ENCODE measurements around the gene ALLC.

The ALLC gene

DNA sequence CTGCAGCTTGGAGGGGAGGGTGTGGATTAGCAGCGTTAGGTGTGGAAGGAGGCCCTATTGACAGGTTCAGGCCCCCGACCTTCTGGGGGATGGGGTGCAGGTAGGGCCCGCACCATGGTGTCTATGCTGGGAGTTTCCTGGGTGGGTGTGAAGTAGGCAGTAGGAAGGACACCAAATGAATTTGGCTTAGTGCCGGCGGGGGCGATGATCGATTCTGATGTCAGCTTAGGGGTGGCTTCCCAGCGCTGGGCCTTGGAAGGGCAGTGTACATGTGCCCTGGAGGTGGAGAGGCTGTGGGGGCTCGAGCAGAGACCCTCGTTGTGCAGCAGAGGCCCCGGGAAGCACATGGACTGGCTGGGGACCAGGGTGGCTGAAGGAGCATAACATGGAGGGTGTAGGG is 67.0 kb downstream of the ALLC start:
- no peak for DNase-seq (ENCODE audit: low read depth)
- TF ChIP-seq, protein P1, sequence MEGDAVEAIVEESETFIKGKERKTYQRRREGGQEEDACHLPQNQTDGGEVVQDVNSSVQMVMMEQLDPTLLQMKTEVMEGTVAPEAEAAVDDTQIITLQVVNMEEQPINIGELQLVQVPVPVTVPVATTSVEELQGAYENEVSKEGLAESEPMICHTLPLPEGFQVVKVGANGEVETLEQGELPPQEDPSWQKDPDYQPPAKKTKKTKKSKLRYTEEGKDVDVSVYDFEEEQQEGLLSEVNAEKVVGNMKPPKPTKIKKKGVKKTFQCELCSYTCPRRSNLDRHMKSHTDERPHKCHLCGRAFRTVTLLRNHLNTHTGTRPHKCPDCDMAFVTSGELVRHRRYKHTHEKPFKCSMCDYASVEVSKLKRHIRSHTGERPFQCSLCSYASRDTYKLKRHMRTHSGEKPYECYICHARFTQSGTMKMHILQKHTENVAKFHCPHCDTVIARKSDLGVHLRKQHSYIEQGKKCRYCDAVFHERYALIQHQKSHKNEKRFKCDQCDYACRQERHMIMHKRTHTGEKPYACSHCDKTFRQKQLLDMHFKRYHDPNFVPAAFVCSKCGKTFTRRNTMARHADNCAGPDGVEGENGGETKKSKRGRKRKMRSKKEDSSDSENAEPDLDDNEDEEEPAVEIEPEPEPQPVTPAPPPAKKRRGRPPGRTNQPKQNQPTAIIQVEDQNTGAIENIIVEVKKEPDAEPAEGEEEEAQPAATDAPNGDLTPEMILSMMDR (conservative IDR thresholded peaks at IDR 0.05; ENCODE audit: control insufficient read depth, insufficient read depth, low read depth, low read length) = no peak
- no peak overlapping the region for H3K4me3 ChIP-seq (ENCODE audit: control insufficient read depth, low read depth, low read length)

DNA sequence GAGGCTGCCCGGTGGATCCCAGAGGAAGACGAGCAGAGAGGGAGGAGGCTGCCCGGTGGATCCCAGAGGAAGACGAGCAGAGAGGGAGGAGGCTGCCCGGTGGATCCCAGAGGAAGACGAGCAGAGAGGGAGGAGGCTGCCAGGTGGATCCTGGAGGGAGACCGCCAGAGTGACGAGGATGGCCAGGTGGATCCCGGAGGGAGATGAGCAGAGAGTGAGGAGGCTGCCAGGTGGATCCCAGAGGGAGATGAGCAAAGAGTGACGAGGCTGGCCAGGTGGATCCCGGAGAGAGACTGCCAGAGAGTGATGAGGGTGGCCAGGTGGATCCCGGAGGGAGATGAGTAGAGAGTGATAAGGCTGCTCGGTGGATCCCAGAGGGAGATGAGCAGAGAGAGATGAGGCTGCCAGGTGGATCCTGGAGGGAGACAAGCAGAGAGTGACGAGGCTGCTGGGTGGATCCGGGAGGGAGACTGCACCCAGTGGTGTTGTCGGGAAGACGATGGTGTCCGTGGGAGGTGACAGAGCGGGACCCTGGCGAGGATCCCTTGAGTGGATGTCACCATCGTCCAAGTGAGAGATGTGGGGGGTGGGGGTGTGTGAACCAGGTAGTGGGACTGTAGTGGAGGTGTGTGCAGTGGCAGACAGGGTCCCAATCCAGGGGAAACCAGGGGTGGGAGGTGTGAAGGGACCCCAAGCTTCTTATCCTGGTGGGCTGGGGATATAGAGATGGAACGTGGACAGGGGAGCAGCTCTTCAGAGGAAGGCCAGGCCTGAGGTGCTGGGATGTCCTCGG is 67.7 kb downstream of the ALLC start:
- TF ChIP-seq, protein P1 (conservative IDR thresholded peaks at IDR 0.05; ENCODE audit: control insufficient read depth, insufficient read depth, low read depth, low read length) = no peak
- DNase-seq (ENCODE audit: low read depth) = no peak
- H3K4me3 ChIP-seq (ENCODE audit: control insufficient read depth, low read depth, low read length) = no peak overlapping the region

DNA sequence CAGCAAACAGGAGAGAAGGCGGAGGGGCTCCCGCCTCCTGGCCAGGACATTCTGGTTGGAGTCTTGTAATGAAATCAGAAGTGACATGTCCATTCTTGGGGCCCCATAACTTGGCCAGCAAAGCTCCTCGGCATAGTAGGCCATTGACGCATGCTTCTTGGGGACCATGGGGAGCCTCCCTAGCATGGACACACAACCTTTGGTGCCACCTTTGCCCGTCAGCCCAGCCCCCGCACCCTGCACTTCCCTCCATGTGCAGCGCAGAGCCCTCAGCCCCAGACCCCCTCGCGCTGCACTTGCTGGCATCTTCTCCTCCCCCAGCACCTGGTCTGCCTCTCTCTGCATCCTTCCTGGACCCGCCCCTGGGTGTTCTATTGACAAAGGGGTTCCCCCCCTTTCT is 68.5 kb downstream of the ALLC start:
- DNase-seq (ENCODE audit: low read depth) = no peak
- H3K4me3 ChIP-seq (ENCODE audit: control insufficient read depth, low read depth, low read length) = no peak overlapping the region

DNA sequence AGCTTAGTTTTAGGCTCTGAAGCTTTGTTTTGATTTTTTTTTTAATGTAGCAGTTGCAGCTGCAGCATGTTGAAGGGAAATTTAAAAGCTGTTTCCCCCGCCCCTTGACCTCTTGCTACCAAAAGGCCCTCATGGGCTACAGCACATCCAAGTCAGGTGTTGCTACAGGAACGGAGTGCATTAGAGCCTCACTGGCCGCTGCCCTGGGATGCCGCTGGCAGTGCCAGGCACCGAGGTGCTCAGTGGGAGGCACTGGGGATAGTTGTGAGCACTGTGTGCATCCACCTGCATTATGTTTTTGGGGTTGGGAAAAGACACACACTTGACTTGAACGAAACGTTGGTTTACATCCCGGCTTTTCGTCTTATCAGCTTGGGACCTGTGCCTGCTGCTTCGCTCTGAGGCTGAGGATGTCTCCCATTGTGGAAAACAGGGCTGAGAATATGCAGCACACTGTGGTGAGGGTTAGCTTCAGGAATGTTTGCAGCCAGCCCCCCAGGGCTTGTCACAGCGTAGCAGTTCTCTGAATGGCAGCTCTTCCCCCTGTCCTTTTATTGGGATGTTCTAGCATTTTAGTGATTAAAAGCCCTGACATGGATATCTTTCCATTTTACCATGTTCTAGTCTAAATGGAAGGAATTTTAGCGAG is 69.5 kb downstream of the ALLC start:
- DNase-seq (ENCODE audit: low read depth) = no peak

More for the DNA sequence above, 68.5 kb downstream of the ALLC start:
- TF ChIP-seq, protein P1 (conservative IDR thresholded peaks at IDR 0.05; ENCODE audit: control insufficient read depth, insufficient read depth, low read depth, low read length) = no peak

DNA sequence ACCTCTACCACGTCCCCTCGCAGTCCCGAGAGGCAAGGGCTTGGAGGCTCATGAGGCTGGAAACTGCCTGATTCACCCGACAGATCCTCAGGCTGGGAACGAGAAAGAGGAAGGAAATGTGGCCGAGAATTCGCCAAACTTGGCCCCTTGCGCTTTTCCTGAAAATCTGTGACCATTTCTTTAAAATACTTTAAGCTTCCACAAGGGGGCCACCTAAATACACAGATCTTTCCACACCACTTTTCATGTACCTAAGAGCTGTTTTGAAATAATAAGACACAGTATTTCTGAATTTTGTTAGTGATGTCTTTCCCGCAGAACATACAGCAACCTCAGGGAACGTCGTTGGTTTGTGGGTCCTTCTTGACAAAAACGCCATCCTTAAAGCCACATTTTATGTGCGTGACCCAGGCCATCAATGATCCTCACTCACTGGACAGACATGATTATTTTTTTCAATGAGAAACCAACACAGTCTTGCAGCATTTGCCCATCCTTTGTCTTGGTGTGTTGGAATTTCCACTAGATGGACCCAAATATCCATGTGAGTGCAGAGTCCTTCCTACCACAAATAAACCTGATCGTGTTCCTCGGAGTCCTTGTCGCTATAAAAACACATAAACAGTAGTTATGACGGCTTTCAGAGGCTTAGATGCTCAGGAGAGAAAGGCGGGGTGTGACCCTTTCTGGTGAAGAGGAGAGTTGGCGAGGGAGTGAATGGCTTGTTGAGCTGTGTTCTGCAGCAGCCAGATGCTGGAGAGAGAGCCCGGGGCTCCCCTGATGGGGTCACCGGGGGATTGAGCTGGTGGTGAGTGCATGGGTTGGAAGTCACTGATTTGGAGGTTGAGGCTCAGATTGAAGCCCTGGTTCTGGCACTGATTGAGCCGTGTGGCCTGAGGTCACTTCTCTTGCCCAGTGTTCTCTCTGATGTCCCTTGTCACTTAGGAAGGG is 70.4 kb downstream of the ALLC start:
- H3K4me3 ChIP-seq (ENCODE audit: control insufficient read depth, low read depth, low read length) = no peak overlapping the region
- TF ChIP-seq, protein P1 (conservative IDR thresholded peaks at IDR 0.05; ENCODE audit: control insufficient read depth, insufficient read depth, low read depth, low read length) = peak; percentile 54
- DNase-seq (ENCODE audit: low read depth) = peak; percentile 58

More for the DNA sequence above, 69.5 kb downstream of the ALLC start:
- no peak overlapping the region for H3K4me3 ChIP-seq (ENCODE audit: control insufficient read depth, low read depth, low read length)
- TF ChIP-seq, protein P1 (conservative IDR thresholded peaks at IDR 0.05; ENCODE audit: control insufficient read depth, insufficient read depth, low read depth, low read length) = no peak

DNA sequence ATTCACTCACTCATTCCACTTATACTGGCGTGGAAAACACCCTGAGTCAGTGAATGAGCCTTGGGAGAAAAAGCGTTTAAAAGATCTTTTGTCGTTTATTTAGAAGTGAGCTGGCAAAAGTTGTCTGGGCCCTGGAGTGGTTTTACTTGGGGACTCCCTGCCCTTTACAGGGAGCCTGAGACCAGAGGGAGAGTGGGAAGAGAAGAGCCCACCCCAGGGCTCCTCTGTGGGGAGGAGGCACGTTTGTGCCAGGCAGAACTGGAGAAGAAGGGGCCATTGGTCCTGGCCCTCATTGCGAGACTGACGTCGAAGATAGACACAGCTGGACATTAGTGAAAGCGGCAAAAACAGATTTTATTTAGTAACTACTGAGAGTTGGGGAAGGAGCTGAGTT is 71.1 kb downstream of the ALLC start:
- TF ChIP-seq, protein P1 (conservative IDR thresholded peaks at IDR 0.05; ENCODE audit: control insufficient read depth, insufficient read depth, low read depth, low read length) = no peak
- no peak overlapping the region for H3K4me3 ChIP-seq (ENCODE audit: control insufficient read depth, low read depth, low read length)
- DNase-seq (ENCODE audit: low read depth) = no peak
